NCI-H226 (cell line): ENCODE results near the gene HGD.
"Not testable (repeated sequence)": the region's sequence is repeated elsewhere in the genome, so short reads cannot be mapped to it uniquely, and the experiment has no call there.

Experiments used
- DNase-seq: peaks from one replicate; pipeline ENCODE4 v3.0.0-alpha.2; 2015

Gene HGD

GRCh38 chr3:120678984-120679383 lies 3.1 kb downstream of the HGD start:
- no peak for DNase-seq

GRCh38 chr3:120678331-120678947 lies 3.6 kb downstream of the HGD start:
- peak; percentile 37 for DNase-seq

GRCh38 chr3:120677193-120677592 lies 4.8 kb downstream of the HGD start:
- not testable (repeated sequence) for DNase-seq

GRCh38 chr3:120673116-120673515 lies 8.9 kb downstream of the HGD start:
- no peak for DNase-seq

GRCh38 chr3:120670576-120670975 lies 11.5 kb downstream of the HGD start:
- DNase-seq: no peak

- no peak for DNase-seq
Observed at GRCh38 chr3:120664926-120665325, 17.1 kb downstream of the HGD start.

- no peak for DNase-seq
Observed at GRCh38 chr3:120661945-120662344, 20.1 kb downstream of the HGD start.

- DNase-seq: no peak
Observed at GRCh38 chr3:120661106-120661905, 20.7 kb downstream of the HGD start.

- no peak for DNase-seq
Observed at GRCh38 chr3:120659834-120660233, 22.2 kb downstream of the HGD start.

GRCh38 chr3:120659285-120659684 lies 22.8 kb downstream of the HGD start:
- DNase-seq: no peak

- DNase-seq: no peak
Observed at GRCh38 chr3:120652896-120653545, 29.0 kb downstream of the HGD start.

GRCh38 chr3:120652281-120652680 lies 29.8 kb downstream of the HGD start:
- no peak for DNase-seq

- DNase-seq: no peak
Observed at GRCh38 chr3:120650311-120650710, 31.7 kb downstream of the HGD start.

GRCh38 chr3:120649830-120650233 lies 32.2 kb downstream of the HGD start:
- no peak for DNase-seq

- DNase-seq: no peak
Observed at GRCh38 chr3:120648290-120648689, 33.7 kb downstream of the HGD start.

GRCh38 chr3:120646771-120647432 lies 35.1 kb downstream of the HGD start:
- no peak for DNase-seq

GRCh38 chr3:120645083-120645845 lies 36.8 kb downstream of the HGD start:
- DNase-seq: peak; percentile 39

GRCh38 chr3:120642368-120642948 lies 39.6 kb downstream of the HGD start:
- peak; percentile 58 for DNase-seq

GRCh38 chr3:120641696-120642246 lies 40.3 kb downstream of the HGD start:
- DNase-seq: no peak

GRCh38 chr3:120640231-120640630 lies 41.8 kb downstream of the HGD start:
- no peak for DNase-seq

- not testable (repeated sequence) for DNase-seq
Observed at GRCh38 chr3:120638820-120639219, 43.2 kb downstream of the HGD start.
